Stimulated activated CD4-positive, alpha-beta T cell treated with anti-CD3 and anti-CD28 coated beads, Interleukin-1b, Interleukin-23, amount 100 ng/mL, for 48 hours (primary cell): ENCODE data around the gene ASPG.

Source experiments
- DNase-seq: peaks from one replicate; pipeline ENCODE4 v3.0.0-alpha.2; 2020

The ASPG gene

GRCh38 chr14:104094709-104095425 lies 9.4 kb downstream of the ASPG start:
- peak; percentile 74 for DNase-seq

DNA sequence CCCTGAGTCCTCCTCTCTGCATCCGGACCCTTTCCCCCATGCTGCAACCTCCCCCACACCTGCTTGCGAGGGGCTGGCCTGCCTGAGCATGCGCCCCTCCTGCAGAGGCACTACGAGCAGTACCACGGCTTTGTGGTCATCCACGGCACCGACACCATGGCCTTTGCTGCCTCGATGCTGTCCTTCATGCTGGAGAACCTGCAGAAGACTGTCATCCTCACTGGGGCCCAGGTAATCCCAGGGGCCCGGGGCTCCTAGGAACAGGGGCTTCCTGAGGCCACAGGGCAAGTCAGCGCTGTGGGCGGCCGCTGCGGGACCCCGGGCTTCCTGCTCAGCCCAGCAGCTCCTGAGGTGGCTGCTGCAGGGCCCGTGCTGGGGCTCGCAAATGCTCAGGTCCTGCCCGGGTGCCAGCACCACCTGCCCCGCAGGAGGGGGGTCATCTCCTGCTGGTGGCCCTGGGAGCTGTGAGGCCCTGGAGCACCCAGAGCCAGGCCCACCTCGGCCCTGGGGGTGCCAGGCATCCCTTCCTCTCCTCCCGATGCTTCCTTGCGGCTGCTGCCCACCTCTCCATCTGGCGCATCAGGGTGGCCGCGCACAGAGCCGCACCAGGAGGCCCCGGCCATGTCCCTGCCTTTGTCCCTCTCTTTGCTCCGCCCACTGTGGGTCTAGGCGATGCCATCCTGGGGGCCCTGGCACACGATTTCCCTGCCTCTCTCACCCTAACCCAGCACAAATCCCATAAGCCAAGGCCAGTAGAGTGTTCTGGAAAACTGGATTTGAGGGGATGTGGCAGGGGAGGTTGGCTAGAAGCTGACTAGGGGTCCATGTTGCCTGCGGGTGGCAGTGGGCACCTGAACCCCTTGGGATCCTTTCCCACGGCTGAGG lies 10.2 kb downstream of the ASPG start:
- no peak for DNase-seq

DNA sequence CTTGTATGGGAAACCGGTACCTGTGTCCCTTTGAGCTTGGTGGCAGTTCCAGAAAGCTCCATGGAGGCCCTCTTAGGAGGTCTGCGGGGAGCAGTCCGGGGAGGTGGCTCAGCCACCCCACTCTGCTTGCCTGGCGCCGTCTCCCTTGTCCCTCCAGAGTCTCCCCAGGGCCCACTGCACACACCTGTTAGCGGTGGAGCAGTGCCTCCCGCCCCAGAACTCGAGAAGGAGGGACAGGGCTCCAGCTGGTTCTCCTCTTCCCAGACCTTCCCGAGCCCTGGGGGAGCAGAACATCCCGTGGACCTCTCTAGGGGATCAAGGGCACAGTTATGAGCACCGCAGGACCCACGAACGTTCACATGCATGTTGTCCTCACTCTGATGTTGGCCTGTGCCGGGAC lies 10.8 kb downstream of the ASPG start:
- DNase-seq: no peak

GRCh38 chr14:104096751-104097700 lies 11.5 kb downstream of the ASPG start:
- DNase-seq: no peak

DNA sequence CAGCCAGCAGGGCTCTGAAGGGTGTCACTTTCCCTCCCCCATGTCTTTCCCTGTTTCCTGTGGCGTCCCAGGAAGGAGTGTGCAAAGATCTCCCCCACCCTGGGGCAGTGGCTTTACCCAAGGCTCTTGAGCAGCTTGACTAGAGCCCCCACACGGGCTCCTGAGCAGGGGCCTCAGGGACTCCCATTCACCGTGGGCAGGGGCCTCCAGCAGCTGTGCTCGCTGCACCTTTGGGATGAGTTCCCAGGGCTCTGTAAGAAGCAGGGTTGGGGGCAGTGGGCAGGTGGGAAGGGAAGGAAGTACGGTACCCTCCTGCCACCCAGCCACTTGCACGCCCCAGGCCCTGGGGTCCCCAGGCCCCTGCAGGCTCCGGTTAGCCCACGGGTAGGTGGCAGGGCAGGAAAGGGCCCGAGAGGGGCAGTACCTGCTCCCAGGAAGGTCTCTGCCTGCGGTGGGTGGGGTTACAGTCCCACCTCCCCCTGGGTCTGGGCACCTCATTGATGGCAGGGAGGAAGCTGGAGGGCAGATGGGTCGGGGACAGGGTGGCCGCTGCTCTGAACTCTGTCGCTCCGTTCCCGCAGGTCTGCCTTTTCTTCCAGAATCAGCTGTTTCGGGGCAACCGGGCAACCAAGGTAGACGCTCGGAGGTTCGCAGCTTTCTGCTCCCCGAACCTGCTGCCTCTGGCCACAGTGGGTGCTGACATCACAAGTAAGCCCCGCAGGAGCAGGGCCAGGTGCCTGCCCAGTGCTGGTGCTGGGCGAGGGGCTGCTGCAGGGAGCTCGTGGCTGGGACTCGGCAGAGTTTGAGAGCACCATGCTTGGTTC lies 13.0 kb downstream of the ASPG start:
- DNase-seq: no peak

- no peak for DNase-seq
Measured at GRCh38 chr14:104099096-104100041, 13.9 kb downstream of the ASPG start.

- DNase-seq: no peak
Measured at GRCh38 chr14:104100171-104101085, 14.9 kb downstream of the ASPG start.

GRCh38 chr14:104101086-104101621 lies 15.7 kb downstream of the ASPG start:
- no peak for DNase-seq

GRCh38 chr14:104101651-104102281 lies 16.3 kb downstream of the ASPG start:
- DNase-seq: no peak

GRCh38 chr14:104102282-104102914 lies 16.9 kb downstream of the ASPG start:
- DNase-seq: no peak

- DNase-seq: no peak
Measured at GRCh38 chr14:104103061-104103445, 17.6 kb downstream of the ASPG start.

GRCh38 chr14:104103446-104104075 lies 18.1 kb downstream of the ASPG start:
- no peak for DNase-seq

GRCh38 chr14:104104076-104104901 lies 18.8 kb downstream of the ASPG start:
- peak; percentile 0 for DNase-seq

DNA sequence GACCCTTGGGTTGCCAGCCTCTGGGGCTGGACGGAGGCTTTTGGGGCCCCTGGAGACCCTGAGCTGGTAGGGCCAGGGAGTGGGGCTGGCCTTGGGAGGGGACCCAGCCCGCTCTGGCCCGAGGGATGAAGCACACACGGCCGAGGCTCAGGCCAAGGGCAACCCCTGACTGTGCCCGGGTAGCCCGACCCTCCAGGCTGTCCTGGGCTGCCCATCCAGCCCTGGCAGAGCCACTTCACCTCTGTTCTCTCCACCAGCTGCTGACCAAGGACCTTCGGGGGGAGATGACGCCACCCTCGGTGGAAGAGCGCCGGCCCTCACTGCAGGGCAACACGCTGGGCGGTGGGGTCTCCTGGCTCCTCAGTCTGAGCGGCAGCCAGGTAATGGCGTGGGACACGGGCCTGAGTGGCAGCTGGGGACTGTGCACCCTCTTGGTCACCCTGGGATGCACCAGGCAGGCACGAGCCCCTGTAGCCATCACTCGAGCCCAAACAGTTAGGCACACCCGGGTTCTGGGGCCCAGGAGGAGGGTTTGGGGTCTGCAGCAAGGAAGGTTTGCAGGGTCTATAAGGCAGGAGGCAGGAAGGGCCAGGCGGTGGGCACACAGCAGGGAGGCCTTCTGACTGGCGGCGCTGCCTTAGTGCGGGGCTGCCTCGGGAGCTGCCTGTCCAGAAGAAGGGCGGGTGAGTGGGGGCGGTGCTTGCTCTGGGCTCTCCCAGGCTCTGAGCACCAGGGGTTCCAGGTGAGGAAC lies 19.7 kb downstream of the ASPG start:
- peak; percentile 1 for DNase-seq

DNA sequence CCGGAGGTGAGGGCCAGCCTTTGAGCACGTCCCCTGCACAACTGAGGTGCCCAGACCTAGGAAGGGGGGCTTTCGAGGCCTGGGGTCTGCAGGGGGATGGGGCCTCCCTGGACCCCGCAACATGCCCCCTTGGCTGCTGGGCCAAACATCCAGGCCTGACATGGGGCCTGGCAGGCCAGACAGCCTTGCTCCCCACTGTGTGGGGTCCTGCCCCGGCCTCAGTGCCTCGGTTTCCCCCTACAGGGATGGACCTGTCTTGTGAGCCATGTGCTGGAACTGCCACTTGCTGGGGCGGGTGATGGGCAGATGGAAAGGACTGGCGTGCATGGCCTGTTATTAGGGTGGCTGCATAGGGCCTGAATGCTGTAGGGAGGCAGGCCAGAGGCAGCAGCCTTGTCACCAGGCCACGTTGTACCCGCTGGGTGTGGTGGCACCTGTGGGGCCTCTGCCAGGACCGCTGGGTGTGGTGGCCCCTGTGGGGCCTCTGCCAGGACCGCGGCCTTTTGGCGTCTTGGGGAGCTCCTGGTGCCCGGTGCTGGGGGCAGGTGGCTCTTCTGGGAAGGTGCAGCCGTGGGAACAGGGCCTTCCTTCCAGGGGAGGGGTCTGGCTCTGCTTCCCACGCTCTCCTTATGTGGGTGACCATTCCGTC lies 20.4 kb downstream of the ASPG start:
- peak; percentile 0 for DNase-seq
